GM18526 (cell line): ENCODE results near the gene FRAS1.

ENCODE experiments used
- POLR2A ChIP-seq: IDR thresholded peaks from 3 replicates; pipeline ENCODE4 v1.6.1; 2011; ENCODE audit not compliant: insufficient read length; ENCODE audit errors: extremely low read depth

The FRAS1 gene

DNA sequence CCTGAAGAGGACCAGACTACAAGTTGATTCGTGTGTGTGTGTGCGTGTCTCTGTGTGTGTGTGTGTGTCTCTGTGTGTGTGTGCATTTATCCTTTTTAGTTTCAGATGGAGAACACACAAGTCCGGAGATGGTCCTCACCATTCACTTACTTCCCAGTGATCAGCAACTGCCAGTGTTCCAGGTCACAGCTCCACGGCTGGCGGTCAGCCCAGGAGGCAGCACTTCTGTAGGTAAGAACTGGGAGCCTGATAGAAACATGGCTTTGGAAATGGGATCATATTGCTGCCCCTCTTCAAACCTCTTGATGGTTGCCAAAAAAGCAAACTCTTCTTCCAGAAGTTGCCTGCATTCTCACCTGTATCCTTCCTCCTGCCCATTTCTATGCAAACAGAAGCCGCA lies 371.9 kb downstream of the FRAS1 start:
- TF ChIP-seq POLR2A = no peak

- TF ChIP-seq POLR2A = no peak
Observed at GRCh38 chr4:78432896-78433295, 375.8 kb downstream of the FRAS1 start.

DNA sequence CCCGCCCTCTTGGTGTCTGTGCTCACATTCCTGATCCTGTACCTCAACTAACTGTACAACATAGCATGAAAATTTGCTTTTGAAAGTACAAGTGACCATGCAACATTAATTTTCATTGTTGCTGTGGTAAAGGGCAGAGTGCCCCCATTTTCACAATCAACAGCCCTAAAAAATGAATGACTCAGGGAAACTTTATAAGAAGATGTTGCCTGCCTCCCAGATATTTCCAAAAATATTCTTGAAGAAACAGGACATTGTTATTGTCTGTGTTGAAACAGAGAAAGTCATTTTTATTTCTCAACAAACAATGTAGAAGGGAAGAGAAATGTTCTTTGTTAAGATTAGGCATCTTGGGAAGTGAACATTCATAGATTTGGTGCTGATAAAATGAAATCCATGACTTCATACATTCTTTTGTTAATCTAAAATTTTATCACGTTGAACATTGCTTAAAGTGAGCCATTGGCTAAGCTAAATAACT lies 380.5 kb downstream of the FRAS1 start:
- no peak for TF ChIP-seq POLR2A

- TF ChIP-seq POLR2A = no peak
Observed at GRCh38 chr4:78439328-78439727, 382.2 kb downstream of the FRAS1 start.

DNA sequence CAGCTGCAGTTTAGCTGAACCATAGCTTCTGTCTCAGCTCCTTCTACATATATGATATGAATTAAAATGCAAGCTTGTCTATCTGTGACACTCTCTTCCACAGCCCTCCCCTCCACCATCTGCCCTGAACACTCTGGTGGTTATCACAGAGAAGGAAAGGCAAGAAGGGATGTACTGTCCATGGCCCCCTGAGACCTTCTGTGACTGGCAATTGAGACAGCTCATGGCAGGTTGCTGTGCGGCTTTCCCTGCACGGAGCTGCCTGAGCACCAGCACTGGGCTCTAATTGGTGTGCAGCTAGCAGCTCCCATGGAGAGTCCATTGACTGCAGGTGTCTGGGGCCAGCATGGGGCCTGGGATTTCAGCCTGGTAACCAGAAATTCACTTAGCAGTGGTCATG lies 384.6 kb downstream of the FRAS1 start:
- TF ChIP-seq POLR2A = no peak

GRCh38 chr4:78446619-78447018 lies 389.5 kb downstream of the FRAS1 start:
- TF ChIP-seq POLR2A = no peak

GRCh38 chr4:78451407-78451806 lies 394.3 kb downstream of the FRAS1 start:
- no peak for TF ChIP-seq POLR2A

GRCh38 chr4:78454016-78454415 lies 396.9 kb downstream of the FRAS1 start:
- TF ChIP-seq POLR2A = no peak

DNA sequence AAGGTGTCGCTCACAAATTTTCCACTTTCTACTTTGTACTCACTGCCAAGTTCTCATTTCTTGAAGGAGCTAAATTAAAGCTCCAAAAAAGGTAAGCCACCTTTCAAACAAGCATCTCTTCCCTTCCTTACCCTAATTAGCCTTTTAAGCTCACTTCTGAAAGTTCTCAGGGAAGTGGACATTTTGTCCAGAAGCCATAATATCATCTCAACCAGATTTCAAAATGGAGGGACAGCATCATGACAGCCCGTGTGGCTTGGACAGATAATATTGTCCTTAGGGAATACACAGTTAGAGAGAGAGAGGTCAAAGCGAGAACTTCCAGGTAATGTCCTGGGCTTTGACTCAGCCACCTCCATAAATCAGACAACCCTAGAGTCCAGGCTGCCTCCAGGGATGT lies 400.6 kb downstream of the FRAS1 start:
- TF ChIP-seq POLR2A = no peak

DNA sequence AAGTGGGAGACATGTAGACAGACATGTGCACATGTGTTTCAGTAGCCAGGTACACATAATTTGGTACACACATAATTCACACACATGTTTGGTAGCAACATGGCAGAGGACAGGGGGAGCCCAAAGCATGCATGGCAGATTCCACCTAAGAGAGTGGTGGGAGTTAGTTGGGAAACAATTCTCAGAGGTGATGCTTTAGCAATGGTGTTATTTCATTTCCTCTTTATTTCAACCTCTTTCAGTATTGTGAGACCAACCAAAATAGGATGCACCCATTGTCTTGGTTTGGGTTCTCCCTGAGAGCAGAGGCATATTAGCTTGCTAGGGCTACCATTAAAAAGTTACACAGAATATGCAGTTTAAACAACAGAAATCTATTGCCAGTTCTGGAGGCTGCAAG lies 402.2 kb downstream of the FRAS1 start:
- no peak for TF ChIP-seq POLR2A

DNA sequence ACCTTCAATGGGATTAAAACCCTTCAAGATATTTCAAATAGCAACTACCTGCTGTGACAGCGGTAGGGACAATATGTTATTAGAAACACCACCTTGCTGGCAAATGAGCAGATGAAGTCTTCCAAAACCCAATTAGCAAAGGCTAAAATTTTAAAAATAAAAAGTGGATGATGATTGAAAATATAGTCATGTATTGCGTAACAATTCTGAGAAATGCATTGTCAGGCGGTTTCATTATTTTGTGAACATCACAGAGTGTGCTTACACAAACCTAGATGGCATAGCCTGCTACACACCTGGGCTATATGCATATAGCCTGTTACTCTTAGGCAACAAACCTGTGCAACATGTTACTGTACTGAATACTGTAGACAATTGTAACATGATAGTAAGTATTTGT lies 403.2 kb downstream of the FRAS1 start:
- no peak for TF ChIP-seq POLR2A

- no peak for TF ChIP-seq POLR2A
Observed at GRCh38 chr4:78464265-78464664, 407.1 kb downstream of the FRAS1 start.

DNA sequence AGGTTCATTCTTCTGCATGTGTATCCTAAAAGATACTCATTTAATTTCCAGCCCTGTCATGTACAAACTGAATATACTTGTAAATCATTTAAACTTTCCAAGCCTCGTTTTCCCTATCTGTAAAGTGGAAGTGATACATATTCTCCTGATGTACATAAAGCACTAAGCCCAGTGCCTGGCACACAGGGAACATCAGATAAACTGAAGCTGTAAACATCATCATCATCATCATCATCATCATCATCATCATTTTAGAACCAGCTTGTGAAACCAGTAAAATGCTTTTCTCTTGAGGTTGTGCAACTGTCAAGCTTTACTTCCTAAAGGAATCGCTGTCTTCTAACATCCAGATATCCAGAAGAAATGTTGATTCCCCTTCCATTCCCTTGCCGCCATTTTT lies 411.1 kb downstream of the FRAS1 start:
- TF ChIP-seq POLR2A = no peak

DNA sequence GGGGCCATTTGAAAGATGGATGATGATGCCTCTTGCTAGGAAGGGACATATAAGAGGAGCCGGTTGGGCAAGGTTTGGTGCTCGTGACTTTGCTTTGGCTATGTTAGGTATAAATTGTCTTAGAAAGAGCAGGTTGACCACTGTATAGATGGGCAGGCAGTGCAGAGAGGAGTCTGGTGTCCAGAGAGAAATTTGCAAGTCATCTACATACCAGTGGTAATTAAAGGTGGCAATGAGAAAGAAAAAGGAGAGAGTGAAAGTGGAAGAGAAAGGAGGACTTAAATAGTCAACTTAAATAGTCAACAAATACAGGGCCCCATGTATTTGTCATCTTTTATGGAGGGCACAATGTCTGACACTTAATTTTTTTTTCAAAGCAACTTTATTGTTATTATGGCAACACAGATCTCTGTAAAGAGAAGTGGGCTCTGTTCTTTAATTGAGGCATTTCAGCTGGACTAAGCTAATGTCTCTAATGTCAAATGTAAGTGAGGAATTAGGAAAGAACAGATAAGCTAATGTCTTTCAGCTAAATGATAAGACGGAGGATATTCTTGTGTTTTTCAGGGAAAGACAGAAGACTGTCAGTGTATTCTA lies 419.1 kb downstream of the FRAS1 start:
- no peak for TF ChIP-seq POLR2A

- no peak for TF ChIP-seq POLR2A
Observed at GRCh38 chr4:78477276-78477675, 420.2 kb downstream of the FRAS1 start.

GRCh38 chr4:78478523-78478922 lies 421.4 kb downstream of the FRAS1 start:
- no peak for TF ChIP-seq POLR2A

DNA sequence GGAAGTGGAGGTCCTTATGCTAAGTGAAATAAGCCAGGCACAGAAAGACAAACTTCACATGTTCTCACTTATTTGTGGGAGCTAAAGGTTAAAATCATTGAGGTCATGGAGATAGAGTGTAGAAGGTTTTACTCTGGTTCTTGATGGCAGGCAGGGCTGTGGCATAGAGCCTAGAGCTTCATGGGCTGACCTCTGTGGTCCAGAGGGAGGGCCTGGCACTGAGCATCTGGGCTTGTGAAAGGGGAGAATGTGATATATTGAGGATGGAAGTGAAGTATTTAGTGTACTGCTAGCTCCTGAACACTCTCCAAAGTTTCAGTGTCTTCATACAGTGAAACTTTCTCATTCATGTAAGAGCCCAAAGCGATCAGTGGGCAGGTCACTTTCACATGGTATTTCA lies 423.2 kb downstream of the FRAS1 start:
- TF ChIP-seq POLR2A = no peak

DNA sequence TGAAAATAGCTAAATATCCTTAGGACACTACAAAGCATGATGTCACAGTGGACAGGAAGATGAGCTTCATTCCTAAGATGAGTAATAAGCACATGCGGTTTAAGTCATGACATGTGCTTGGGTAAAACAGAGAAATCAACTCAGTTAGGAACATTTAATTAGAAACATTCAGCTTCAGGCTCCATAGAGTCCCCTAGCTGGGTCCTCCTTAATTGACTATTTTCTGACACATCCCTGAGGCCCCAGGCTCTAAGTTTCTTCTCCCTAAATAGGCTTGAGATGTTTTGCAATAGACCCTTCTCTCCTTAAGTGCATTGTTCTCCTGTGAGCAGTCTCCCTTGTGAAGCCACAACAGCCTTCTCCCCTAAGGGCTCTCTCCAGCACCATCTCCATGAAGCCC lies 424.1 kb downstream of the FRAS1 start:
- no peak for TF ChIP-seq POLR2A

- TF ChIP-seq POLR2A = no peak
Observed at GRCh38 chr4:78482281-78482680, 425.2 kb downstream of the FRAS1 start.
